ENCODE results near the gene LRIF1. TPM values are rescaled to one million over a fixed set of nuclear protein-coding genes. Genes with fewer than 3 reads are reported as not detected.

Gene LRIF1
- total RNA-seq, result 8.1 and 10.1 TPM in 2 replicates

GRCh38 chr1:110963691-110964454 lies at the start of gene LRIF1:
LRIF1 (minus strand) TSS chr1:110963922; CDS start chr1:110963688, 234 bp downstream.

Other genes with a start within 250 kb of the LRIF1 start
- gene CD53, start 90.8 kb downstream of the LRIF1 start, total RNA-seq, result not detected in 2 replicates
- 39.9 and 48.2 TPM in 2 replicates for gene DRAM2, start 176.2 kb upstream of the LRIF1 start, total RNA-seq
- gene CEPT1, start 176.3 kb upstream of the LRIF1 start, total RNA-seq, result 27.7 and 29.9 TPM in 2 replicates
- gene DENND2D, start 236.7 kb upstream of the LRIF1 start, total RNA-seq, result 0.25 and 0.40 TPM in 2 replicates

Data from aortic smooth muscle cell (primary cell).